HG03354 (cell line): ENCODE results near the gene KLK14.

Source experiments
- ATAC-seq: cut with Tn5 transposase; IDR thresholded peaks from one replicate; pipeline ENCODE4 v1.9.1; 2021; ENCODE audit warnings: mild to moderate bottlenecking; ENCODE audit not compliant: unreplicated experiment, poor library complexity, severe bottlenecking

Gene KLK14, protein sequence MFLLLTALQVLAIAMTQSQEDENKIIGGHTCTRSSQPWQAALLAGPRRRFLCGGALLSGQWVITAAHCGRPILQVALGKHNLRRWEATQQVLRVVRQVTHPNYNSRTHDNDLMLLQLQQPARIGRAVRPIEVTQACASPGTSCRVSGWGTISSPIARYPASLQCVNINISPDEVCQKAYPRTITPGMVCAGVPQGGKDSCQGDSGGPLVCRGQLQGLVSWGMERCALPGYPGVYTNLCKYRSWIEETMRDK

GRCh38 chr19:51082611-51083010 lies at the start of gene KLK14:
Gene KLK14, minus strand, starts transcription at chr19:51082887. Its CDS starts 273 bp downstream, at chr19:51082614.
- ATAC-seq, result no peak

- ATAC-seq, result no peak
Measured at GRCh38 chr19:51131780-51132680, 49.3 kb upstream of the KLK14 start.

DNA sequence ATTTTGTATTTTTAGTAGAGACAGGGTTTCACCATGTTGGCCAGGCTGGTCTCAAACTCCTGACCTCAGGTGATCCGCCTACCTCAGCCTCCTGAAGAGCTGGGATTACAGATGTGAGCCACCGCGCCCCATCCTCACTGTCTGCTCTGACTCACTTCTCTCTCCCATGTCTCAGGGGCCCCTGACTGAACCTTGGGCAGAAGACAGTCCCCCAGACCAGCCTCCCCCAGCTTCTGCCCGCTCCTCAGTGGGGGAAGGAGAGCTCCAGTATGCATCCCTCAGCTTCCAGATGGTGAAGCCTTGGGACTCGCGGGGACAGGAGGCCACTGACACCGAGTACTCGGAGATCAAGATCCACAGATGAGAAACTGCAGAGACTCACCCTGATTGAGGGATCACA lies 47.0 kb upstream of the KLK14 start:
- no peak for ATAC-seq

DNA sequence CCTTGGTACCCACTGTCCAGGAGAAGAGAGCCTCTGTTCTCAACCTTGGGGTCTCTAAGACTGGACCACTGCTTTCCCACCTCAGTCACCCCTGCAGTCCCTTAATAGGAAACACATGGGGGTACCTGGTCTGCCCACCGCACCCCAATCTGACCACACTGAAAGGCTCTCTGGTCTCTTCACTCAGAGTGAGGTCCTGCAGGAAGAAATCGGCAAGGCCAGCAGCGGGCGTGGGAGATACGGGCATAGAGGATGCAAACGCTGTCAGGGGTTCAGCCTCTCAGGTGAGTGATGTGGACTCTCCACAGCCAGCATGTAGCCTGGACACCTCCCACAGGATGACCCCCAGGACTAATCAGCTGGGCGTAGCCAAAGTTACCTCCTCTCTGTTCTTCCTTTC lies 45.5 kb upstream of the KLK14 start:
- no peak for ATAC-seq

DNA sequence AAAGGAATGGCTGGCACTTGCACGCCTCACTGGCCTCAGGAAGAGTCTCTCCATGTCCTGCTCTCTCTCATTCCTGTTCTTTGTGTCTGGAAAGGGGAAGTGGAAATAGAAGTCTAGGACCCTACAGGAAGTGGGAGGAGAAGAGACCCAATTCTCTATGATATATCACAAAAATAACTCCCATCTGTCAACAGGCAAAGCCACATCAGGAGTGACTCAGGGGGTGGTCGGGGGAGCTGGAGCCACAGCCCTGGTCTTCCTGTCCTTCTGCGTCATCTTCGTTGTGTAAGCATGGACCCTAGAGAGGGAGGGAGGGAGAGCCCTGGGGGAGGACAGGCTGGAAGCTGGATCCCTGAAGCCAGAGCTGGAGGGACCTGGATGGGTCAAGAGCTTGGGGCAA lies 45.1 kb upstream of the KLK14 start:
- no peak for ATAC-seq

DNA sequence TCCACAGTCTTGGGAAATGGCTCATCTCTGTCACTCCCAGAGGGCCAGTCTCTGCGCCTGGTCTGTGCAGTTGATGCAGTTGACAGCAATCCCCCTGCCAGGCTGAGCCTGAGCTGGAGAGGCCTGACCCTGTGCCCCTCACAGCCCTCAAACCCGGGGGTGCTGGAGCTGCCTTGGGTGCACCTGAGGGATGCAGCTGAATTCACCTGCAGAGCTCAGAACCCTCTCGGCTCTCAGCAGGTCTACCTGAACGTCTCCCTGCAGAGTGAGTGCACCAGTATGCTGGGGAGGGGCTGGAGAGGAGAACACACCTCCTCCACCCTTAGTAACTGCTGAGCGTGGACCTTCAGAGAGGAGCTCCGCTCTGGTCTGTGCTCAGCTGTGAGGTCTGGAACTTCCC lies 44.3 kb upstream of the KLK14 start:
- no peak for ATAC-seq

GRCh38 chr19:51125421-51126075 lies 42.9 kb upstream of the KLK14 start:
- no peak for ATAC-seq

- no peak for ATAC-seq
Measured at GRCh38 chr19:51124729-51125128, 42.0 kb upstream of the KLK14 start, which contains the start of gene SIGLEC9. Gene SIGLEC9, plus strand, starts transcription at chr19:51124906. Its CDS starts 69 bp downstream, at chr19:51124975.

GRCh38 chr19:51124216-51124615 lies 41.5 kb upstream of the KLK14 start:
- no peak for ATAC-seq

DNA sequence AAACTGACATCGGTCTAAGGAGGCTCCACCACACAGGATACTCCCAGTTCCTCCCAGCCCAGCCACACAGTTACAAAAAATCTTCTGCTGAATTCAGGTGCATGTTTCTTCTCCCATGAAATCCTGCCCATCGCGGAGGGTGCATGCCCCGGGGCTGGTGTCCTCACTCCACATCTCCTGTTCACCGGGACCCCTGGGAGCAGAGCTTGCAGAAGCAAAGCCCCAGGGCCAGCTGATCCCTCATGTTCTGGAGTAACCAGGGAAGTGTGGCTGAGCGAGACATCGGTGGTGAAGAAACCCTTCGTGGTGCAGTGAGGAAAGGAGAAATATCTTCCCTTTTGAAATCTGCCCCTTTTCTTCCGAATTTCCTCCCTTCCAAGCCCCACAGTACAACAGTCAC lies 41.1 kb upstream of the KLK14 start:
- ATAC-seq, result no peak

DNA sequence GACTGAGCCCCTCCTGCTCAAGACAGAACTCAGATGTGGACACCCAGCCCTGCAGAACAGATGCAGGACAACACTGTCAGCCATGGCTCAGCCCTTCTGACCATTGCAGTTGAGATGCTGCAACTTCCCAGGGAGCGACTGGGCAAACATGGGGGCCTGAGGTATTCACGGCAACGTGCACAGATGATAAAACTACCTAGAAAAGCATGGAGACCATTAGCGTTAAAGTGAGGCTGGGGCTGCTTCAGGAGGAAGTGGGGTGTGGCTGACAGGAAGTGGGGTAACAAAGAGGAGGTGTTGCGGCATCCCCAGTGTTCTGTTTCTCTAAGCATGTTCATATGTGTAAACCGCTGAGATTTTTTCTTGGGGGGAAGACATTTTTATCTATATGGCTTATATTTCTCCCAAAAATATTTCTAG lies 40.7 kb upstream of the KLK14 start:
- ATAC-seq, result no peak

DNA sequence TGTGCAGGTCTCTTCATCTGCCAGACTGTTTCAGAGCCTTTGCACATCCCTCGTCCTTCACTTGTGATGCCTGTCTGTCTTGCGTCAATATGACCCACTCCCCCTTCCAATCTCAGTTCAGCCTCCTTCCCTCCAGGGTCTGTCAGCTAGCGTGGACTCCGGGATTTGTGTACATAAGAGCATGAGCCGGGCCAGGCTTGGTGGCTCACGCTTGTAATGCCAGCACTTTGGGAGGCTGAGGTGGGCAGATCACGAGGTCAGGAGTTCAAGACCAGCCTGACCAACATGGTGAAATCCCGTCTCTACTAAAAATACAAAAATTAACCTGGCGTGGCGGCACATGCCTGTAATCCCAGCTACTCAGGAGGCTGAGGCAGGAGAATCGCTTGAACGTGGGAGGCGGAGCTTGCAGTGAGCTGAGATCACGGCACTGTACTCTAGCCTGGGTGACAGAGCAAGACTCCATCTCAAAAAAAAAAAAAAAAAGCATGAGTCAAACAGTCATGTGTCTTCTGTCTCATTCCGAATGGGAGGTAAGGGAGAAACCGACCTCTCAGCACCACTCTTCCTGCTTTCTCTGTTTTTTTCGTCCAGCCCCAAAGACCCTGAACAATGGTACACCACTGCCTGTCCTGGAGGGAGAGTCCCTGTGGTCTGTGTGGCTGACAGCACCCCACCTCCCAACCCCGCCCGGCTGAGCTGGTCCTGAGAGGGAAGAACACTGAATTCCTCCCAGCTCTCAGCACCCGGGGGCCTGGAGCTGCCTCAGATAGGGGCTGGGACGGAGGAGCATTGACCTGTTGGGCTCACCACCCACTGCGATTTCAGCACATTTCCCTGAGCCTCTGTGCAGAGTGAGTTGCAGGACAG lies 39.7 kb upstream of the KLK14 start:
- no peak for ATAC-seq

- ATAC-seq, result no peak
Measured at GRCh38 chr19:51121257-51121656, 38.6 kb upstream of the KLK14 start.

DNA sequence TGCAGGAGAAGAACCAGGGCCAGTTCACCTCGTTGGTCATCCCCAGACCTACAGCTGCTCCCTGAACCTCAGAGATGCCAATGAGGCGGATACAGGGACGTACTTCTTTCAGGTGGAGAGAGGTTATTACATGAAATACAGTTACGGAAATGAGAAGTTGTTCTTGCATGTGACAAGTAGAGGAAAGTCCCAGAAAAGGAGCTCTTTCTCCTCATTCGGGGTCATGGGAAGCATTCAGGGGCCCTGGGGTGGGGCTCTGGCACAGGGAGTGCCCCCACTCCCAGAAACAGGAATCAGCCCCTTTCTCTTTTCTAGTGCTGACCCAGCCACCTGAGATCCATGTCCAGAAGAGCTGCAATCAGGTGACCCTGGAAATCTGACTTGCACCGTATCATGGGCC lies 37.5 kb upstream of the KLK14 start:
- ATAC-seq, result no peak

DNA sequence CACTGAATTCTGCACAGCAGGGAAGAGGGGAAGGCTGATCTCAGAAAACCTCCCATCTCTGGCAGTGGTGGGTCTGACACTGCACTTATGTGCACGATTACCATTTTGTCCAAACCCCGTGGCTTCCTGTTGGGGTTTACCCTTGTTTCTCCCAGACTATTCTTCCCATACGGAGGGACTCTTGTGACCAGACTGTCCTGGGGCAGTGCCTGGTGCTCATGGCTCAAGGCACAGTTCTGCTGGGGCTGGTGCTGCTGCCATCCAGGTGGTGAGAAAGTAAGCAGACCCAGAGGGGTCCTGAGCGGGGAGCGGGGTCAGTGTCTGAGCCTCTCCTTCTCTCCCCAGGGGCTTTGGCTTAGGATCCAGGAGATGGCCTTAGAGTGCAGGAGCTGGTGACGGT lies 36.9 kb upstream of the KLK14 start:
- no peak for ATAC-seq

DNA sequence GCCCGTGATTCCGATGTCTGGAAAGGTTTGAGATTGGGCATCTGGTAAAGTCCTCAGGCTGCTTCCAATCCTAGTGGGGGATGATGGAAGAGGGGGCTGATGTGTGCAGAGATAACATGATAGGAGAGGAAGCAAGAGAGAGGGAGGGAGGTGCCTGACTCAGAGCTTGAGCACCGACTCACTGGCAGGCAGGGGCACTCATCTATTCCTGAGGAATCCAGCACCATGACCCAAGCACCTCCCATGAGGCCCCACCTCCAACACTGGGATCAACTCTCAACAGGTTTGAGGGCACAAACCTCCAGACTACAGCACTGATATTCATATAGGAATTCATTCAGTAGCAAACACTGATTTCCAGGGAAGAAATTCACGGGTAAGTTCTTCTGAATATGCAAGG lies 36.4 kb upstream of the KLK14 start:
- ATAC-seq, result no peak

DNA sequence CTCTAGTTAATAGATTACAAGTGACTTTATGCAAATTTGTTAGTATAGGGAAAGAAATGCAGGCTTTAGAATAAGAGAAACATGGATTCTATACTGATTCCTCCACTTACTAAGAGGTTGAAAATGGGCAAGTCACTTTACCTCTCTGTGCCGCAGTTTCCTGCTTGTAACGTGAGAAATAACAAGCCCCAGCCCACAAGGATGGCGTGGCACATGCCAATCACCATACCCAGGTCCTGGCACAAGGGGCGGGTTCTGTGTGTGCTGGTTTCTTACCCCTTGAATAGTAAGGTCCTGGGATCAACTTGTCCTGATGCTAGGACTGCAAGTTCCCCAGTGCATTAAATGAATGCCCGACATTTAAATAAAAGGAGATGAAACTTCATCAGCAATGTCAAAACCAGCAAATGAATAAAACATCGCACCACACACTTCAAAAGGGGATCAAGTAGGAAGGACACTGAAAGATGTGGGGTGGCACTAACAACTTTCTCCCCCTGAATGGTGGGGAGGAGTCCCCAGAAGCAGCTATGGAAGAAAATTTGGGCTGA lies 34.1 kb upstream of the KLK14 start:
- no peak for ATAC-seq

DNA sequence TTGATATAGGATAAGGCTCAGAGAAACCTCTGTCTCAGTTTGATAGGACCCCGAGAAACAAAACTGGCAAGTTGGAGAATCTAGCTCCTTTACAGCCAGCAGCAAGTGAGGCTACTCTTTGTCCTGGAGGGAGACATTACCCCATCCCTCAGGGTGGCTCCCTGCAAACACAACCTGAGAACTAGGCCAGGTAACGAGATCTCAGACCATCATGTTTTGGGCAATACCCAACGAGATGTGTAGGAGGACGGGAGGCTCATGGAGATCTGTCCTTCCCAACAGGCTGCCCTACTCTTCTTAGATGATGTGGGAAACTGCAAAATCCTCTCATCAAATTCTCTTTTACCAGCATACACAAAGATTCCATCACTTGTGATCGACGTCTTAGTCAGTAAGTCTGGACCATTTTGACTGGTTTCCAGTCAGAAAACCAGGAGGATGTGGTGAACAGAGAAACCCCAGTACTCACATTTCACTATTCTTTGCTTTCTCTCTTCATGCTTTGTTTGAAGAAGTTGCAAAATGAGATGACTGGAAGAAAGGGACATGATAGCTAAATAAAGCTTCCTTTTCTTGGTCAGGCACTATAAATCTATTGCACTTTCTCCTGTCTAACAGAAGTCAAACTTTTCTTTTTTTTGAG lies 31.5 kb upstream of the KLK14 start:
- no peak for ATAC-seq

GRCh38 chr19:51111606-51112005 lies 28.9 kb upstream of the KLK14 start:
- ATAC-seq, result no peak
